Stimulated activated naive B cell treated with anti-CD40 and anti-IgM and Interleukin-4, amounts not matched to agents 10 μg/mL and 1 μg/mL and 100 μg/mL, for 72 hours (primary cell): ENCODE results near the gene PIP5K1A.

Source experiments
- ATAC-seq, 2 donors: fragments of 150-1000 bp; cut with Tn5 transposase; replicated peaks; 2 replicates each; pipeline ENCODE4 v1.10.0; 2021; ENCODE audit warnings: moderate library complexity in 1 of 2
- DNase-seq: peaks from one replicate; pipeline ENCODE4 v3.0.0; 2021
- H3K27ac Mint-ChIP-seq: one replicate; pipeline ENCODE4 v1.8.0; 2022; ENCODE audit warnings: mild to moderate bottlenecking, mixed read lengths
- H3K27me3 Mint-ChIP-seq, 2 donors: one replicate each; pipeline ENCODE4 v1.8.0; 2022; ENCODE audit warnings: mixed read lengths in 2 of 2
- H3K36me3 Mint-ChIP-seq, 2 donors: one replicate each; pipeline ENCODE4 v1.8.0; 2022; ENCODE audit warnings: mixed read lengths in 2 of 2, mild to moderate bottlenecking in 1 of 2
- H3K4me1 Mint-ChIP-seq, 2 donors: one replicate each; pipeline ENCODE4 v1.8.0; 2022; ENCODE audit warnings: mixed read lengths in 2 of 2, mild to moderate bottlenecking in 1 of 2
- H3K4me3 Mint-ChIP-seq, 2 donors: one replicate each; pipeline ENCODE4 v1.8.0; 2022; ENCODE audit warnings: mild to moderate bottlenecking in 2 of 2, mixed read lengths in 2 of 2, moderate library complexity in 1 of 2
- H3K9me3 Mint-ChIP-seq, 2 donors: one replicate each; pipeline ENCODE4 v1.8.0; 2022; ENCODE audit warnings: mixed read lengths in 2 of 2, mild to moderate bottlenecking in 1 of 2

Gene PIP5K1A

GRCh38 chr1:151294742-151295462 is 96.5 kb downstream of the PIP5K1A start:
- no peaks in the 10 kb centered on the region for H3K27me3 Mint-ChIP-seq
- no peak overlapping the region for H3K4me3 Mint-ChIP-seq
- H3K4me1 Mint-ChIP-seq: peaks cover 27 to 32% of the 10 kb centered on the region in 2 donors
- H3K36me3 Mint-ChIP-seq: peaks cover 46 to 63% of the 10 kb centered on the region in 2 donors
- no peaks in the 10 kb centered on the region for H3K9me3 Mint-ChIP-seq
- ATAC-seq: no peak
- peak overlapping the region; percentile 51 for H3K27ac Mint-ChIP-seq
- DNase-seq: no peak
